ENCODE measurements around the gene PTPN1.

Gene PTPN1

GRCh38 chr20:50575865-50576720, 65.9 kb downstream of the PTPN1 start:
- no peak for DNase-seq (ENCODE audit: low read depth in 2 of 2)

GRCh38 chr20:50577175-50578018, 67.2 kb downstream of the PTPN1 start:
- no peak for DNase-seq (ENCODE audit: low read depth in 2 of 2)

- DNase-seq (ENCODE audit: low read depth in 2 of 2): no peak
These were observed 68.0 kb downstream of the PTPN1 start for GRCh38 chr20:50578061-50578777.

DNA sequence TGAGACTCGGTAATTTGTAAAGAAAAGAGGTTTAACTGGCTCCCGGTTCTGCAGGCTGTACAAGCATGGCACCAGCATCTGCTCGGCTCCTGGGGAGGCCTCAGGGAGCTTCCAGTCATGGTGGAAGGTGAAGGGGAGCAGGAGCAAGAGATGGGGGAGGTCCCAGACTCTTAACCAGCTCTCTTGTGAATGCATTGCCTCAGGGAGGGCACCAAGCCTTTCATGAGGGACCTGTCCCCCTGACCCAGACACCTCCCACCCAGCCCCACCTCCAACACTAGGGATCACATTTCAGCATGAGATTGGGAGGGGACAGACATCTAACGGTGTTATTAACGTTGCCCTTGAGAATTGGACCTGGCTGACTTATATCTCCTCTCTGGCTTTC, 68.6 kb downstream of the PTPN1 start:
- no peak for DNase-seq (ENCODE audit: low read depth in 2 of 2)

- no peak for DNase-seq (ENCODE audit: low read depth in 2 of 2)
These were observed 69.3 kb downstream of the PTPN1 start for GRCh38 chr20:50579511-50579910.

GRCh38 chr20:50580016-50580747, 70.0 kb downstream of the PTPN1 start:
- DNase-seq (ENCODE audit: low read depth in 2 of 2): no peak

GRCh38 chr20:50580842-50581544, 70.8 kb downstream of the PTPN1 start:
- DNase-seq (ENCODE audit: low read depth in 2 of 2): no peak

DNA sequence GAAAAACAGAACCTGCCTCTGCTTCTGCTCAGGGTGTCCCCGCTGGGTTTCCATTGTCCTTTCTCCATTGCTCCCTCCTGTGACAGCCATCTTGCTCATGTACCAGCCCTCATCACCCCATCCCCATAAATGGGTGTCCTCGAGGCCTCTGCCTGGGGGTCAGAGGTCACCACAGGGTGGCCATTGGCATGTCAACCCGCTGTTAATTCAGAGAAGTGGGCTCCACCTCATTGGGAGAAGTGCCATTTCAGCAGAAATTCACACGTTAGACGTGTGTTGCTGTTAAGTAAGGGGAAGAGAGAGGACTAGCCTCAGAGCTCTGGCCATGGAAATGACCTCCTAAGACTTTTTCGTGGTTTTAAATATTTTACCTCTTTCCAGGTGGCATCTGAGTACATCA, 71.9 kb downstream of the PTPN1 start:
- no peak for DNase-seq (ENCODE audit: low read depth in 2 of 2)

- DNase-seq (ENCODE audit: low read depth in 2 of 2): no peak
These were observed 72.5 kb downstream of the PTPN1 start for GRCh38 chr20:50582591-50583234.

GRCh38 chr20:50583442-50584150, 73.4 kb downstream of the PTPN1 start:
- DNase-seq (ENCODE audit: low read depth in 2 of 2): no peak

DNA sequence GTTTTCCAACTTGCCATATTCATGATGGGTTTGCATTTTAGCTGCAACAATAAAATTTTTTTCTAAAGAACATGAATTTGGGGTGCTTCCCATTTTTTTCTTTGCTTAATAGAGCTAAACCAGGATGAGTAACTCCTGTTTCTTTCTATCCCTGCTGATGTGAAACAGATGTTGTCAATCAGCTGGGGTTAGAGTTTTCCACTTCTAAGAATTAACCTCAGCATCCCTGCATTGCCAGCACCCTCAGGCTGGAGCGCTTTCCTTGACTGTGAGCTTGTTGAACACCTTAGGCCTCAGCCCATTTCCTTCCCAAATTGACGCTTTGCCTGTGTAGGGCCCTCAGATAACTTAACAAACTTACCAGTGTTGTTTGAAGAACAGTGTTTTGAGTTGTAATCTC, 74.5 kb downstream of the PTPN1 start:
- no peak for DNase-seq (ENCODE audit: low read depth in 2 of 2)

- DNase-seq (ENCODE audit: low read depth in 2 of 2): no peak
These were observed 75.0 kb downstream of the PTPN1 start for GRCh38 chr20:50585214-50585613.

DNA sequence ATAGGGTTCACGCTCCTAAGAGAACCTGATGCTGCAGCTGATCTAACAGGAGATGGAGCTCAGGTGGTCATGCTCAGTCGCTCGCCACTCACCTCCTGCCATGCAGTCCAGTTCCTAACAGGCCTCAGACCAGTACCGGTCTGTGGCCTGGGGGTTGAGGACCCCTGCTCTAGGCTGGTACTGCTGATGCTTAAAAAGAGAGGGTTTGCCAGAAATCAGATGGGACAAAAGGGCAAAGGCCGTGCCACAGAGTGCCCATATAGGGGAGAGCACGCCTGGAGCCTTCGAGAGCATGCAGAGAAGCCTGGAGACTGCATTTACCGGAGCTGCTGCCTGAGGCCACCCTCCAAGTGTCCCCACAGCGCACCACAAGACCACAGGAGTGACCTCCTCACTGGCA, 75.5 kb downstream of the PTPN1 start:
- no peak for DNase-seq (ENCODE audit: low read depth in 2 of 2)

DNA sequence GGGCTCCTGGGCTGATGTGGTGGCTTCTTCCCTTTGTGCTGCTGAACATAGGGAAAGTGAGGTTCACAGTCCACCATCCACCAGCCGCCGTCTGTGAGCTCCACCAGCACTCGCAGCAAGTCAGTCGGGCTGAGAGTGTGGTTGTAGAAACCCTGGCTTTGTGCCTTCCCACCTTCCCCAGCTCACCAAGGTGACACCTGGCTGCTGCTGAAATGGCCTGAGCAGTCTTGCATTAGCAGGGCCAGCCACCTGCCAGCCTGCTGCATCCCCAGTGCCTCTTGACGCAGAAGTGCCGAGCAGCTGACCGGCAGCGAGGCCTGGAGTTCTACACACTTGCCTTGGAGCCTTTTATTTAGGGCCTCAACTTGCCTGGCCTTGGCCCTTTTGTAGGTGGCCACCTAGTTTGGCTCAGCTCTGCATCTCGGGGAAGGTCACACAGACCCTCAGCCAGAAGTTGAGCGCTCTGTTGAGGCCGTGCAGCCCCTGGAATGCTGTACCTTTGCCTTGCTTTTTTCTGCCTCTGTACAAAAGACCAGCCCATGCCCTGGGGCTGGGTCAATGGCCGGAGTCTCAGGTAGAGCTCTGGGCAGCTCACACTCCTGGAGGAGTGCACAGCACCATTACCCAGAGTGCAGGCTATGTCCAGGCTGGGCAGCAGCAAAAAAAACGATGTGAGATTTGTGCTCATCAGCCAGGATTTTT, 76.5 kb downstream of the PTPN1 start:
- DNase-seq (ENCODE audit: low read depth in 2 of 2): no peak

- DNase-seq (ENCODE audit: low read depth in 2 of 2): no peak
These were observed 77.2 kb downstream of the PTPN1 start for GRCh38 chr20:50587291-50587961.

DNA sequence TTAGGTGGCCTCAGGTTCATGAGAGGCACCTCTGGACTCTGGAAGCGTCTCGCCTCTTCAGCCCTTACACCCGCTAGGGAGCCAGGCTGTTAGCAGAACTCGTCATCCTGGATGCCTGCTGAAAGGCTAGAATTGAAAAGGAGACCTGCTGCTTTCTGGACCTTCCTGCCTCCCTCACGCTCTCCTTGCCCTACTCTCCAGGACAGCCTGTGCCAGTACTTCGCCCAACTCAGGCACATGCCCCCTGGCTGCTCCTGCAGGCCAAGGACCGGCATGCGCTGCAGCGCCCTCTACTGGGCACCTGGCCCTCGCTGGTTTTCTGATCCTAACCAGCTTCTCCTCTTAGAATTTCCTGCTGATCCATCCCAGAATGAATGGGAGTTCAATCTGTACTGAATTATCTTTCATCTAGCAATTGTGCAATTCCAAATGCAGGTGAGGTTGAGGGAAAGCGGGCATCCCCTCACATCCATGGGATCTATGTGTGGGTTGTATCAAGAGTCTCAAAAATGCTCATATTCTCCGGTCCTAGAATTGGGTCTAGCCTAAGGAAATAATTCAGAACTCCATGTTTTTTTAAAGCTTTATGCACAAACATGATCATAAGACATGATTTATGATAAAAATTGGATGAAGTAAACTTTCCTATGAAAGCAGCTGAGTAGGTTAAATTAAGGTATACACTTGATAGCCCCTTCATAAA, 78.0 kb downstream of the PTPN1 start:
- DNase-seq (ENCODE audit: low read depth in 2 of 2): no peak

DNA sequence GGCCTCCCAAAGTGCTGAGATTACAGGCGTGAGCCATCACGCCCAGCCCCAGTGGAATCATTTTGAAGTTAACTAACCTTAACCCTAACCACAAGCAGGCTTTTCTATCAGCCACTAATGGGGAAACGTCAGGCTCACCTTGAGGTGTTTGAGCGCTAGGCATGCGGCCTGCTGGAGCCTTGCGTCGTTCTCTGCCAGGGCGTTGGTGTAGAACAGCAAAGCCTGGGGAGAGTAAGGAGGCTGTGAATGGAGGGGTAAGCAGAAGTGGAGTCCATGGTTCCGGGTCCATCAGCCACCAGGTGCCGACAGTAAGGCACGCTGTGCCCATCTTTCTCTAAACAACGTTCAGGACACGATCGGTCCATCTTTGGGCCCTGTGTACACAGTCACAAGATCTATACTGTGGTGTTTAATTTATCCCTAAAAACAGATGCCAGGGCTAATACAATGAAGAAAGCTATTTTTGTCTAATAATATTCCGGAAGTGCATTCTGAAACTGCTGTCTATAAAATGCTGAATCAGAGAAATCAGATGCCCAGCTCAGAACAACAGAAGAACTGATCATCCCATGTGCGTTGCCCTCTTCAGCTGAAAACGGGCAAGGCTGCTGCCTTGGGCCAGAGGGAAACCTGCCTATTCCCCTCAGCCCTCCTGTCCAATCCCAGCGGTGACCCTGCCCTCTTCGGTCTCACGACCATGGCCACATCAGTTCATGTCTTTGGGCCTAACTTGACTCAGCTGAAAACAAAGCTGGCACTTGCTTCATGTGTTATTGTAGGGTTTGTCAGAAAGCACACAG, 79.6 kb downstream of the PTPN1 start:
- no peak for DNase-seq (ENCODE audit: low read depth in 2 of 2)

Data from fibroblast of skin of left quadriceps (primary cell).